Suprapubic skin (tissue), 3 donors: ENCODE data around the gene TIMM23.

Source experiments
- EP300 ChIP-seq: sonication (generic); formaldehyde crosslinking; IDR thresholded peaks from one replicate; pipeline ENCODE4 v1.6.1; 2017; ENCODE audit warnings: antibody characterized with exemption
- TF ChIP-seq, protein P1 (sequence below), 2 donors: fragments of 200-600 bp in 1 of 2; fragments of 450-650 bp in 1 of 2; sonication (generic) in 1 of 2; IDR thresholded peaks; one replicate each; pipeline ENCODE4 v1.5.1; 2016 to 2019; ENCODE audit warnings: antibody characterized with exemption in 2 of 2, mild to moderate bottlenecking in 1 of 2, moderate library complexity in 1 of 2

GRCh38 chr10:46029461-46030030 lies 57.3 kb downstream of the TIMM23 start:
- no peak for TF ChIP-seq EP300
- TF ChIP-seq, protein P1, sequence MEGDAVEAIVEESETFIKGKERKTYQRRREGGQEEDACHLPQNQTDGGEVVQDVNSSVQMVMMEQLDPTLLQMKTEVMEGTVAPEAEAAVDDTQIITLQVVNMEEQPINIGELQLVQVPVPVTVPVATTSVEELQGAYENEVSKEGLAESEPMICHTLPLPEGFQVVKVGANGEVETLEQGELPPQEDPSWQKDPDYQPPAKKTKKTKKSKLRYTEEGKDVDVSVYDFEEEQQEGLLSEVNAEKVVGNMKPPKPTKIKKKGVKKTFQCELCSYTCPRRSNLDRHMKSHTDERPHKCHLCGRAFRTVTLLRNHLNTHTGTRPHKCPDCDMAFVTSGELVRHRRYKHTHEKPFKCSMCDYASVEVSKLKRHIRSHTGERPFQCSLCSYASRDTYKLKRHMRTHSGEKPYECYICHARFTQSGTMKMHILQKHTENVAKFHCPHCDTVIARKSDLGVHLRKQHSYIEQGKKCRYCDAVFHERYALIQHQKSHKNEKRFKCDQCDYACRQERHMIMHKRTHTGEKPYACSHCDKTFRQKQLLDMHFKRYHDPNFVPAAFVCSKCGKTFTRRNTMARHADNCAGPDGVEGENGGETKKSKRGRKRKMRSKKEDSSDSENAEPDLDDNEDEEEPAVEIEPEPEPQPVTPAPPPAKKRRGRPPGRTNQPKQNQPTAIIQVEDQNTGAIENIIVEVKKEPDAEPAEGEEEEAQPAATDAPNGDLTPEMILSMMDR (IDR thresholded peaks at IDR 0.05) = no peak
